HepG2 (cell line): Measurements from ENCODE around the gene AGBL1. TPM values are rescaled to one million over a fixed set of nuclear protein-coding genes. Genes with fewer than 3 reads are reported as not detected.

Experiments
- ATAC-seq: fragments of 200-7000 bp; cut with Tn5 transposase; 3 replicates; pipeline ENCODE4 v1.9.1; 2020; ENCODE audit warnings: mild to moderate bottlenecking, moderate library complexity
- BruUV-seq: library from RNA; stranded (reverse); fragments of 400-500 nt; replicated peaks from 2 replicates; lab custom pipeline; 2021; lab: Mats Ljungman, UMichigan
- CTCF ChIA-PET: fragments of 300-600 bp; formaldehyde crosslinking; extraction: SDS; loops from one replicate; lab custom pipeline; 2021; ENCODE audit warnings: low total read pairs, inconsistent platforms, low intra/inter-chr PET ratio; lab: Yijun Ruan, JAX
- POLR2A ChIA-PET: fragments of 350-600 bp; sonication (Branson Sonifier 250); formaldehyde crosslinking; loops from one replicate; lab custom pipeline; 2020; ENCODE audit warnings: antibody characterized with exemption, inconsistent platforms; lab: Yijun Ruan, JAX
- DNase-seq: peaks from one replicate; pipeline ENCODE4 v3.0.0-alpha.2; 2015; ENCODE audit warnings: low spot score
- FAIRE-seq: peaks from 3 replicates; lab custom pipeline; 2011; peaks lifted over from hg19 to GRCh38; lab: Jason Lieb, UNC
- H2AFZ ChIP-seq: one replicate; pipeline ENCODE4 v1.6.1; 2011; ENCODE audit warnings: low read length, inconsistent platforms
- H3K27ac ChIP-seq: fragments of 300-600 bp; 3 replicates; pipeline ENCODE4 v1.8.0; 2011; ENCODE audit warnings: mixed run types, mild to moderate bottlenecking, mixed read lengths, low read length, inconsistent platforms; ENCODE audit not compliant: insufficient read depth; ENCODE audit errors: extremely low read length
- H3K27me3 ChIP-seq, 2 experiments: fragments of 200-600 bp in 1 of 2; 2 replicates in 1 of 2; 3 replicates in 1 of 2; pipeline versions ENCODE4 v1.6.0 to v1.8.0; 2011; ENCODE audit warnings: low read length in 2 of 2, mild to moderate bottlenecking in 2 of 2, moderate library complexity in 2 of 2, inconsistent platforms in 1 of 2; ENCODE audit not compliant: insufficient read depth in 2 of 2, control insufficient read depth in 1 of 2
- H3K36me3 ChIP-seq, 2 experiments: fragments of 200-600 bp in 1 of 2; replicated peaks in 1 of 2; 2 replicates in 1 of 2; 3 replicates in 1 of 2; pipeline versions ENCODE4 v1.5.1 to v1.8.0; 2011; ENCODE audit warnings: low read length in 2 of 2, inconsistent platforms in 1 of 2; ENCODE audit not compliant: insufficient read depth in 2 of 2, control insufficient read depth in 1 of 2
- H3K4me1 ChIP-seq: 2 replicates; pipeline ENCODE4 v1.5.1; 2012; ENCODE audit warnings: low read length, inconsistent platforms; ENCODE audit not compliant: insufficient read depth
- H3K4me2 ChIP-seq: 2 replicates; pipeline ENCODE4 v1.6.0; 2011; ENCODE audit warnings: low read depth, low read length, inconsistent platforms
- H3K4me3 ChIP-seq, 3 experiments: fragments of 200-600 bp in 1 of 3; sonication (generic), shearing (Covaris generic) in 1 of 3; replicated peaks in 1 of 3; 2 replicates each; pipeline ENCODE4 v1.5.1; 2011 to 2016; ENCODE audit warnings: low read length in 3 of 3, inconsistent platforms in 2 of 3, low read depth in 2 of 3, mild to moderate bottlenecking in 2 of 3, control low read depth in 1 of 3, mixed read lengths in 1 of 3; ENCODE audit not compliant: insufficient read depth in 1 of 3
- H3K79me2 ChIP-seq: one replicate; pipeline ENCODE4 v1.6.1; 2011; ENCODE audit warnings: low read length, inconsistent platforms; ENCODE audit not compliant: insufficient read depth
- H3K9ac ChIP-seq: 2 replicates; pipeline ENCODE4 v1.6.0; 2011; ENCODE audit warnings: mild to moderate bottlenecking, low read depth, low read length, inconsistent platforms; ENCODE audit not compliant: insufficient read depth
- H3K9me3 ChIP-seq: 2 replicates; pipeline ENCODE4 v1.5.1; 2012; ENCODE audit warnings: mild to moderate bottlenecking, low read length
- H4K20me1 ChIP-seq: 2 replicates; pipeline ENCODE4 v1.6.0; 2011; ENCODE audit warnings: inconsistent platforms, mild to moderate bottlenecking, low read length, moderate library complexity; ENCODE audit not compliant: insufficient read depth
- CEBPZ ChIP-seq: IDR thresholded peaks from 2 replicates; pipeline ENCODE4 v1.6.1; 2012; ENCODE audit warnings: low read length, improper control_type of control experiment
- GABPA ChIP-seq, 2 experiments: IDR thresholded peaks; 2 replicates each; pipeline ENCODE4 v1.6.1; 2011 to 2016; ENCODE audit warnings: low read depth in 2 of 2, low read length in 1 of 2, missing biosample characterization in 1 of 2, missing genetic modification characterization in 1 of 2
- PHF21A ChIP-seq: sonication (generic); formaldehyde crosslinking; IDR thresholded peaks from 2 replicates; pipeline ENCODE4 v1.5.0; 2020; ENCODE audit warnings: mild to moderate bottlenecking, missing genetic modification reagents
- RXRA ChIP-seq: sonication (generic); formaldehyde crosslinking; IDR thresholded peaks from 2 replicates; pipeline ENCODE4 v1.5.1; 2020; ENCODE audit warnings: missing genetic modification reagents
- SIX1 ChIP-seq: sonication (generic); formaldehyde crosslinking; IDR thresholded peaks from 2 replicates; pipeline ENCODE4 v1.4.0; 2020; ENCODE audit warnings: missing genetic modification reagents, borderline replicate concordance
- TMF1 ChIP-seq: sonication (generic); formaldehyde crosslinking; IDR thresholded peaks from 2 replicates; pipeline ENCODE4 v1.8.1; 2022; ENCODE audit warnings: low read depth, missing genetic modification reagents
- ZBTB42 ChIP-seq: sonication (generic); formaldehyde crosslinking; IDR thresholded peaks from 2 replicates; pipeline ENCODE4 v1.5.0; 2020; ENCODE audit warnings: mild to moderate bottlenecking, missing genetic modification reagents
- ZHX2 ChIP-seq, 2 experiments: sonication (generic) in 1 of 2; formaldehyde crosslinking in 1 of 2; IDR thresholded peaks; 2 replicates each; pipeline versions ENCODE4 v1.6.1 to v1.9.0; 2014 to 2022; ENCODE audit warnings: antibody characterized with exemption in 1 of 2, borderline replicate concordance in 1 of 2, inconsistent platforms in 1 of 2, low read depth in 1 of 2, missing genetic modification reagents in 1 of 2
- ZNF121 ChIP-seq: sonication (generic); formaldehyde crosslinking; IDR thresholded peaks from 2 replicates; pipeline ENCODE4 v1.5.0; 2020; ENCODE audit warnings: mild to moderate bottlenecking, missing genetic modification reagents
- ZNF446 ChIP-seq: sonication (generic); formaldehyde crosslinking; IDR thresholded peaks from 2 replicates; pipeline ENCODE4 v1.5.0; 2020; ENCODE audit warnings: mild to moderate bottlenecking, missing genetic modification reagents
- WGBS: methylation state at CpG from one replicate; pipeline ENCODE4 v1.1.6; 2017; ENCODE audit warnings: low lambda C conversion rate; 5-methylcytosine and 5-hydroxymethylcytosine counted together
- in situ Hi-C: cut with HindIII; loops from 2 replicates; pipeline ENCODE4 v1.10.0; 2017; ENCODE audit warnings: low pct_unique_long_range_greater_than_20kb; ENCODE audit not compliant: extremely low pct_ligation_motif_present
- intact Hi-C: fragments of 100-400 bp; cut with micrococcal nuclease; formaldehyde crosslinking; loops from one replicate; pipeline ENCODE4 v1.10.0; 2022; ENCODE audit not compliant: unreplicated experiment
- polyA plus RNA-seq, 8 experiments: library from polyadenylated mRNA; depleted of rRNA in 3 of 8; stranded (reverse) in 7 of 8; unstranded in 1 of 8; fragments of >200 nt; fragmentation: Illumina TruSeq in 4 of 8; extraction: Trizol in 4 of 8; gene quantifications; 2 replicates each; pipeline versions ENCODE4 v1.2.1 to v1.2.3, GENCODE V29; 2011 to 2016; ENCODE audit warnings: low read depth in 4 of 8, missing spikeins in 1 of 8, mixed read lengths in 1 of 8; ENCODE audit not compliant: insufficient read depth in 1 of 8
- total RNA-seq, 5 experiments: library from RNA; depleted of rRNA; stranded (reverse); fragments of >200 nt; fragmentation: Illumina TruSeq; extraction: Trizol; gene quantifications; 2 replicates each; pipeline ENCODE4 v1.2.3, GENCODE V29; 2016; ENCODE audit warnings: low read depth in 1 of 5

Gene AGBL1
- total and polyA plus RNA-seq, 2 of the 13 experiments (the other 11 are each of a cell fraction or from before 2014, with no cell fraction given) = 0.01 TPM; not detected in 1

GRCh38 chr15:86229306-86229705 lies 149.6 kb downstream of the AGBL1 start:
- no peaks in the 10 kb centered on the region for H3K9me3 ChIP-seq
- H3K36me3 ChIP-seq = no peaks in the 10 kb centered on the region
- CTCF ChIA-PET = no interaction called here
- TF ChIP-seq SIX1 (CRISPR knock-in tag) = no peak
- no peak for TF ChIP-seq ZBTB42 (CRISPR knock-in tag)
- TF ChIP-seq ZNF121 = no peak
- no peak for TF ChIP-seq ZHX2 (IDR thresholded peaks at IDR 0.05; ENCODE audit: low read depth)
- no peak for TF ChIP-seq ZHX2 (CRISPR knock-in tag; IDR thresholded peaks at IDR 0.05; ENCODE audit: borderline replicate concordance)
- no peak for TF ChIP-seq TMF1 (CRISPR knock-in tag)
- no peak for TF ChIP-seq GABPA (IDR thresholded peaks at IDR 0.05; ENCODE audit: low read depth, low read length)
- TF ChIP-seq GABPA (CRISPR knock-in tag; IDR thresholded peaks at IDR 0.05; ENCODE audit: low read depth) = no peak
- no peak for TF ChIP-seq ZNF446 (CRISPR knock-in tag)
- TF ChIP-seq RXRA (CRISPR knock-in tag) = no peak
- TF ChIP-seq PHF21A (CRISPR knock-in tag) = no peak
- no peak for TF ChIP-seq CEBPZ
- no TSS peak for BruUV-seq
- no peaks in the 10 kb centered on the region; a peak in 1 of 5 replicates for H3K27me3 ChIP-seq
- no peak overlapping the region for H3K27ac ChIP-seq
- in situ Hi-C loops (no loop called here), intact Hi-C loops (no loop called here)
- H3K9ac ChIP-seq = no peak overlapping the region
- POLR2A ChIA-PET = no interaction called here
- ATAC-seq (no peak), DNase-seq (no peak), FAIRE-seq (no peak)
- H3K4me1 ChIP-seq = no peaks in the 10 kb centered on the region
- H2AFZ ChIP-seq = no peak overlapping the region
- no peak overlapping the region for H3K4me3 ChIP-seq
- H4K20me1 ChIP-seq = no peaks in the 10 kb centered on the region
- no peak overlapping the region for H3K4me2 ChIP-seq
- H3K79me2 ChIP-seq = no peaks in the 10 kb centered on the region
- WGBS = 0% methylated on average over 2 of the region's 2 CpGs
